GM19463 (cell line): ENCODE measurements around the gene MCM3AP.

Experiments
- ATAC-seq: cut with Tn5 transposase; IDR thresholded peaks from one replicate; pipeline ENCODE4 v1.9.1; 2021; ENCODE audit warnings: mild to moderate bottlenecking, moderate library complexity; ENCODE audit not compliant: unreplicated experiment

Gene MCM3AP

GRCh38 chr21:46189213-46189958 is 96.0 kb downstream of the MCM3AP start:
- no peak for ATAC-seq

- ATAC-seq, result no peak
These were observed 96.9 kb downstream of the MCM3AP start for GRCh38 chr21:46188226-46189212.

GRCh38 chr21:46187814-46188213 is 97.6 kb downstream of the MCM3AP start:
- ATAC-seq, result no peak

GRCh38 chr21:46187261-46187660 is 98.2 kb downstream of the MCM3AP start:
- no peak for ATAC-seq

- no peak for ATAC-seq
These were observed 99.7 kb downstream of the MCM3AP start for GRCh38 chr21:46185716-46186115.
